ENCODE measurements around the gene ETFA.

DNA sequence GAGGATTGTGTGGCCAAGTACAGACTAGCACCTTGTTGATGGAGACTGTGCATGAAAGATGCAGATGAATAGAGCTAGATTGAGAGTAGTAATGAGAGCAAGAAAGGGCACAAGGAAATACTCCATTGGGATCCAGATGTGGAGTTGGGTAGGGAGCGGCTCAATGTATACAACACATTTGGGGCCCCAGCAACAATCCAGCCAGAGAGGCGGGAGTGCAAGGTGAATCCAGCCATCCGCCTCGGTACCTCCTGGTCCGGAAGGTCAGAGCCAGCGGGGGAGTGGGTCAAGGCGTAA is 34.3 kb upstream of the ETFA start:
- TF ChIP-seq, protein P1, sequence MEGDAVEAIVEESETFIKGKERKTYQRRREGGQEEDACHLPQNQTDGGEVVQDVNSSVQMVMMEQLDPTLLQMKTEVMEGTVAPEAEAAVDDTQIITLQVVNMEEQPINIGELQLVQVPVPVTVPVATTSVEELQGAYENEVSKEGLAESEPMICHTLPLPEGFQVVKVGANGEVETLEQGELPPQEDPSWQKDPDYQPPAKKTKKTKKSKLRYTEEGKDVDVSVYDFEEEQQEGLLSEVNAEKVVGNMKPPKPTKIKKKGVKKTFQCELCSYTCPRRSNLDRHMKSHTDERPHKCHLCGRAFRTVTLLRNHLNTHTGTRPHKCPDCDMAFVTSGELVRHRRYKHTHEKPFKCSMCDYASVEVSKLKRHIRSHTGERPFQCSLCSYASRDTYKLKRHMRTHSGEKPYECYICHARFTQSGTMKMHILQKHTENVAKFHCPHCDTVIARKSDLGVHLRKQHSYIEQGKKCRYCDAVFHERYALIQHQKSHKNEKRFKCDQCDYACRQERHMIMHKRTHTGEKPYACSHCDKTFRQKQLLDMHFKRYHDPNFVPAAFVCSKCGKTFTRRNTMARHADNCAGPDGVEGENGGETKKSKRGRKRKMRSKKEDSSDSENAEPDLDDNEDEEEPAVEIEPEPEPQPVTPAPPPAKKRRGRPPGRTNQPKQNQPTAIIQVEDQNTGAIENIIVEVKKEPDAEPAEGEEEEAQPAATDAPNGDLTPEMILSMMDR (IDR thresholded peaks at IDR 0.05), result no peak
- no peak for TF ChIP-seq POLR2A (IDR thresholded peaks at IDR 0.05)
- no peak for TF ChIP-seq POLR2AphosphoS5 (IDR thresholded peaks at IDR 0.05)

All from prostate gland (tissue), 2 donors.